DMS153 treated with DMSO at 0.1 percent for 48 hours (cell line): ENCODE data around the gene TSHZ1.
A peak's percentile ranks its signal among the peaks of the same experiment; 100 is the strongest.

Experiments used
- DNase-seq: peaks from one replicate; lab custom pipeline; 2025; ENCODE audit not compliant: unreplicated experiment; lab: John Stamatoyannopoulos, UW

The TSHZ1 gene

DNA sequence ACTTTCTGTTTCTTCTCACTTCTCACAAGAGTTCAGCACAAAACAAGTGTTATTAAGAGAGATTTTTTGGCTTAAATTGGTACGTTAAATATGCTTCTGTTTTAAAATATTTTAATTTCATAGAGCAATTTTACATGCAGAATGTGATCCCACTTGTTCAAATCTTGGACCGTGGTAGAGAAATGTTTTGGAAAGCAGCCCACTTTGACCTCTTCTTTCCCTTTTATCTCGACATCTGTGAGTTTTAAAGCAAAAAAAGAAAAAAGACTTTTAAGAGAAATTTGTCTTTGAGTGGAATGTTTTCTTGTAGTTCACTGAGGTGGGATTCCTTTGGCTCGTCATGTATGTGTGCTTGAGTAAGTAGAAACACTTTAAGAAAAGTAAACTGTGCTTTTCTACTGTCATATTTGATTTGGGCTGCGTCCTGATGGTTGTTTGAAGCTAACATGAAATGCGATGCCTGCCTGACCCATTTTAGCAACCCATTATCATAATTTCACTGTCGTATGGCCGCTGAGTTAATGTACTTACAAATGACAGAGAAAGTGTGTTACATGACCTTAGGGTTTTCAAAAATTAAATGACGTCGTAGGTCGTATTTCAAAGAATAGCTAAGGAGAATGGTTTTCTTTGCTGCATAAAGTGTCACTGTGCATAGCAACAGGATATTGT is 54.5 kb downstream of the TSHZ1 start:
- DNase-seq: no peak

DNA sequence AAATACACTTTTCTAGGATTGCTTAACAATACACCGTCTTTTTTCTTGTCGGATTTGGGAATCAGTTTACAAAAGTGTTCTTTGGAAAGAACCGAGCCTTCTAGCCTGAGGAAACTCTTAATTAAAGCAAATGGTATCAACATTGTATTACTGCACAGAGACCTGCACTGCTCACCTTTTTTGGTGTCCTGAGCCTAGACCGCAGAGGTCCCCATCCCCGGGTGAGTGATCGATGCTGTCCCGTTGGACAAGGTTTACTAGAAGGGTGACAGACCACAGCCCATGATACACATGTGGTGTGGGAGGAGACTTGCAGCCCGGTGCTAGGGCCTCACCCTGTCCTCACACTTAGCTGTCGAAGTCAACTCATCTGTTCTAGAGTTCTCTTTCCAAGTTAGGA is 55.3 kb downstream of the TSHZ1 start:
- no peak for DNase-seq

DNA sequence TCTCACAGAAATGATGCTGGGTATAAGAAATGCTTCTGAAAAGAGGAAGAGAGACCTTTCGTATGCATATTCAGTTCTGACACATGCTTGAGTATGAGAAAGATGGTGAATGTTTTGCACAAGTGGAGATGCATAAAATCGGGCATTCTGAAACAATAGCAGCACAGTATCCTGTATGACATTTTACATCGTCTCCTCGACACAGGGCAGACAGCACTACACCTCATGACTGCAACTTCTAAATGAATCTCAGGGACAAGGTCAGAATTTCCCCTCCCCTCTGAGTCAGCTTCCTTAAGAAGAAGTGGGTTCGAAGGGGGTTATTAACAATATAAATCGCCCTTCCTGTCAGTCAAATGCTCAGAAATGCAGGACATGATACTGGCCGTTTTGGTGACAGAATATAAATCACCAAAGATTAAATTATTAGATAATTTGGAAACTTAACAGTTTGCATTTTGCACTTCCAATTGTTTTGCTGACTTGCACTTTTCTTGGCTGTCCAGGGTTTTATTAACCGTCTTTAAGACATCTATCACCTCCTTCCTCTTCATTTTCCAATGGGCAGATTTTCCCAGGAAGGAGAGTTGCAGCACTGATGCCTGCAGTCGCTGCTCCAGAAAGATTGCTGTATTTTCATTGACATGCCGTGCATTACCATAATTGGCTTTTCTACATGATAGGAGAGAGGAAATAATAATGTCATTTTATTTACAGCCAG is 57.2 kb downstream of the TSHZ1 start:
- no peak for DNase-seq

DNA sequence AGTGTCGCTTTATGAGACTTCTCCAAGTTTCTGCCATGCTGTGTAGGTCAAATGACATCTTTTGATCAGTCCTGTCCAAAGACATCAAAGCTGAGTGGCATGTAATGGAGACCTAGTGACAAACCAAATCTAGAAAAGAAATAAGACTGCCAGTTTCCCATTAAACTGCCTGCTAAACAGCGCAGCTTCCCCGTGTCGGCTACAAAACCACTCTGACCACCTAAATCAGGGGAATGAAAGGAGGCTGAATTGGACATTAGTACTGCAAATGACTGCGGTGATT is 57.7 kb downstream of the TSHZ1 start:
- DNase-seq: no peak

DNA sequence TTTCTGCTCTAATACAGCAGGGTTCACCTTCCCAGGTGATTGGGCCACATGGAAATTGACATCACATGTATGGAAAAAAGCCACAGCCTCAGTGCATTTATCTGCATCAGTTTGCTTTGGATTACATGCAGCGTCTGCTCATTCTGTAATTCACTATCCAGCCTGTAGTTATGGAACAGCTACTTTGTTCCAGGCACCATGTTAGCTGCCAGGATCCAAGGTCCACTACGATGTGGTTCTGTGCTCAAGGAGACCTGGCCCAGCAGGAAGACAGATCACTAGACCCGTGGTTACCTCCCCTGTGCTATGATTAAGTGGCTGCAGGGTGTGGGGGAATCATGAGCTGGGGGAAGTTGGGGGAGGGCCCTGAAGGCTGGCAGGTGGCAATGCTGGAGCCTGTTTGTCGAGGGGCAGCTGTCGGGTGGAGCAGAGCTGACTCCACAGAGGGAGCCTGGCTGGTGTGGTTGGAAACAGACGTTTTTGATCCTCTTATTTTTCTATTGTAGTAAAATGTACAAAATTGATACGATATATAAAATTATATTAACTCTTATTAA is 58.6 kb downstream of the TSHZ1 start:
- no peak for DNase-seq

DNA sequence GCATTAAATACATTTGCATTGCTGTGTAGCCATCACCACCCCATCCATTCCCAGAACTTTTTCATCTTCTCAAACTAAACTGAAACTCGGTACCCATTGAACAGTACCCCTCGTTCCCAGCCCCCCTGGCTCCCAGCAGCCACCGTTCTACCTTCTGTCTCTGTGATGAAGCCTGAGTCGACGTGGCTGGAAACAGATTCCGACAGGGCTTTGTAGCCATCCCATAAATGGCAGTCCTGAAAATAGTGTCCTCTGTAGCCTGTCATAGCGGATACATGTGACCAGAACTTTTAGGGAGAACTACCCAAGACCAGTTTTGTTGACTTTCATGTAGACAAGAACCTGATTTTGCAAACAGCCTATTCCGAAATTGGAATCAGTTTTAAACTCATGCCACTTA is 59.1 kb downstream of the TSHZ1 start:
- no peak for DNase-seq

DNA sequence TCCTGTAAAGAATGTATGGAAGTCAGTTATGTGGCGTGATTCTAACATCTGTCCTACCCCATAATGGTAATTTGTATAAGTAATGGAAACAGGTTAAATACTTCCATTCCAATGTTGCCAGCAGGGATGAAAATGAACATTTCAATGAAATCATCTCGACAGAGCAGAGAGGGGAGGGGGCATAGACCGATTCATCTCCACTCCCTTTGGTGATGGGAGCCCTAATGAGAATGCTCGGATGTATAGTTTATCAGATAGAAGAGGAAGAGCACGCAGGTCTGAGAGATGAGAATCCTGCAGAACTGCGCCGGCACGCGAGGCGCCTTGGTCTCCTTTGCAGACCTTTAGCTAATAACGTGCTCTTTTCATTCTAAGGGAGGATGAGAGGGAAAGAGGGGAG is 61.4 kb downstream of the TSHZ1 start:
- no peak for DNase-seq

DNA sequence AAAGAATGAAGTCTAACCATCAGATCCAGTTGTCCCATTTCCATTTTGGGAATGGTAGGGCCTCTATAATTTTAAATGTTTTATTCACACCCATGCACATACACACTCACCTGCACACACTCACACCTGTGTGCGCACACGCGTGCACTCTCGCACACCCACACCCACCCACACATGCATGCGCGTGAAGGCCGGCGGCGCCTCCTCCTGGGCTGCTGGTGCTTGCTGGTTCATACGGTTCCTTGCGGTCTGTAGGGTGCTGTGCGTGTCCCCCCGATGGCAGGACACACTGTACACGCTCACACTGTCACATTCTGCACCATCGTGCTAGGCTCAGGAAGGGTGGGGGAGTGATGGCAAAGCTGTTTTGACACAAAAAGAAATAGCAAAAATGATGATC is 63.2 kb downstream of the TSHZ1 start:
- no peak for DNase-seq

DNA sequence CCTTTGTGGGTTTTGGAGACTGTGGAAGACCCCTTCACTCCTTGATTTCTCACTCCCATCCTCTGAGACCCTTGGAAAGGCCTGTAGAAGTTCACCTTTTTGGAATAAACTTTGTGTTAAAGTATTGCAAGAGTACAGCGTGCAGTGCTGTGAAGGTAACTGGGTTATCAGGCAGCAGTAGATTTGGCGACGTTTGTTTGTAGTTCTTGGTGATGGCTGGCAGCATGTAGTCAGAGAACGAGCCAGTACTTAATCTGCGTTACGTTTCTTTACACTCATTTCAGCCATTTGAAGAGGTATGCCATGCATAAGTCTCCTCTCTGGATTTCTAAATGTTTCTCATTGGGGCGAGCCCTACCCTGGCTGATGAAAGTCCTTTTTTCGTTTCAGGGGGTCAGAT is 64.6 kb downstream of the TSHZ1 start:
- DNase-seq: no peak

DNA sequence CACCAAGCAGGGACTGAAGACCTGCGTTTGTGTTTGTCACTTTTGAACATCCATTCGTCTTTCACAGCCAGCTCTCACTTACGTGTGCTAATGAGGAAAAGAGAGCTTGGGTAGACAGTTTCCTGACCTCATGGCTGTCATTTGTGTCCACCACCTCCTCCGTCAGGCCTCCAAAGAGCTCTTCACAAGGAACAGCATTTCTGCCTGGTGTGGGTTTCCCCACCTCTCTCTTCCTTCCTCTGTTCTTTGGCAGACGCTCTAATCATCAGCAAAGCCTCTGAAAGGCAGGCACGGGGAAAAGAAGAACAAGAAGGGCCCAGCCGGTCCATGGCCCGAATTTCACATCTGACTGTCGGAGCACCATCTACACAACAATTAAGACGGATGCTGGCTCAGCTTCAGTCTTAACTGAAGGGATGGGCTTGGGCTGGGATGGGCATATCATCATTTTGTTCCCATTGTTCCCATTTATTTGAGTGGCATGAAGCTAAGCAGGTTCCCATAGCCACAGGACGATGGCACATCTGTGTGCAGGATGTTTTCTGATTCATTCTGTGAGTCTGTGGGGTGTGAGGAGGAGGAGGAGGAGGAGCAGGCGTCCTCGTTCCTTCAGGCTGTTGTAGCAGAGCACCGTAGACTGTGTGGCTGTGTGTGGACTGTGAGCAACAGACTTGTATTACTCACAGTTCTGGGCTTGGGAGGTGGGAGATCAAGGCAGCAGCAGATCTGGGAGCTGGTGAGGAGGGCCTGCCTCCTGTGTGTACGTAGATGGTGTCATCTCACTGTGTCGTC is 66.4 kb downstream of the TSHZ1 start:
- DNase-seq: no peak

DNA sequence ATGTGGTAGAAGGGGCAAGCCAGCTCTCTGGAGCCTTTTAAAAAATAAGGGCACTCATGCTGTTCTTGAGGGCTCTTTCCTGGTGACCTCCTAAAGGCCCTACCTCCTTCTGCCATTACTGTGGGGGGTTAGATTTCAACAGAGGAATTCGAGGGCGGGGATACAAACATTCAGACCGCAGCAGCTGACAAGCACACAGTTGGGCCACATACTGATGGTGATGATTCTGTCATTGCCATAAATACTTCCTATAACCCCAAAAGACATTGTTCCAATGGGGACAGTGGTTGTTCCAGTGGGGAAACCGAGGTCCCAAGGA is 67.0 kb downstream of the TSHZ1 start:
- no peak for DNase-seq

DNA sequence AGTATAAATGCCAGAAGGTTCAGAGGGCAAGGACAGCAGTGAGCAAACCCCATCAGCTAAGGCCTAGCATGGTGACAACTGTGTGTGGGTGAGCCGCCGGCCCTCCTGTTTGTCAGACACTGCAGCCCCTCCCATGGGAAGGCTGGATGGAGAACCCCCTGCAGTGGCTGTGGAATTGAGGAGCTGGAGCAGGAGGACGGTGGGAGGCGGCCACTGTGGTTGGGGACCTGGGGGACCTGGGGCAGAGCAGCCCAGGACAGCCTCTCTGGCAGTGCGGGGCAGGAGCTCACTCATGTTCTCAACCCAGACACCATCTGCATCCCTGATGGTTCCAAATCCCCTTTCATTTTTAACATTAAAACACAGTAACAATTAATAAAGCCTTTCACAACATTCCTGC is 68.8 kb downstream of the TSHZ1 start:
- no peak for DNase-seq

DNA sequence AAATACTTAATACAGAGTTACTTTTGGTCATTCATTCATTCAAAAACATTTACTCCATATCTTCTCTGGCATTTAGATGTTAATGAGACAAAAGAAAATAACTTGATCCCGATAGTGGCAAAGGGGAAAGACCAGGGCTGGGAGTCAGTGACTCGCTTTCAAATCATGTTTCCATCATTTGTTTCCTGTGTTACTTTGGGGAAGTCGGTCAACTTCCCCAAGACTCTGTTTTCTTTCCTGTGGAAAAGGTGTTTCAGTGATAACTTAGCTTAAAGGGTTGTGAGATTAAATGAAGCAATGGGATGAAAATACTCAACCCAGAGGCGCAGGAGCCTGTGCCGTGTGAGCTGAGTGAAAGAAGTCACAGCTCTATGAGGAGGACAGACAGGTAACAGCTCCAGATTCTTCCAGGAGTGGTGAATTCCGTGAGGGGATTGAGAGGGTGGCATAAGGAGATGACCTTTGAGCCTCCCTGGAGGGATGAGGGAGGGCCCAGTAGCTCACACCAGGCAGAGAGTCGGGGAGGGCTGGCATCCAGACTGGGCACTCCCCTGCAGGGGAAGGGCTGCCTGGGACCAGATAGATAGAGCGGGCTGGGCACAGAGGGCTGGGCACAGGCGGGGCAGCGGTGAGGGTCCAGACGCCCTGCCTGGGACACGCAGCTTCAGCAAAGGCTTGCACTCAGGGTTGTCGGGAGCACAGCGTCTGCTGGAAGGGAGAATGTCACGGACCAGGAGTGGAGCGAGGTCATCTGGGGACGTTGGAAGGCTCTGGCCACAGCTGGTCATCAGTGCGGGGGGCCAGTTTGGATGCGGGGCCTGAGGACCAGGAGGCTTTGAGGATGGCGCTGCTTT is 70.1 kb downstream of the TSHZ1 start:
- no peak for DNase-seq

DNA sequence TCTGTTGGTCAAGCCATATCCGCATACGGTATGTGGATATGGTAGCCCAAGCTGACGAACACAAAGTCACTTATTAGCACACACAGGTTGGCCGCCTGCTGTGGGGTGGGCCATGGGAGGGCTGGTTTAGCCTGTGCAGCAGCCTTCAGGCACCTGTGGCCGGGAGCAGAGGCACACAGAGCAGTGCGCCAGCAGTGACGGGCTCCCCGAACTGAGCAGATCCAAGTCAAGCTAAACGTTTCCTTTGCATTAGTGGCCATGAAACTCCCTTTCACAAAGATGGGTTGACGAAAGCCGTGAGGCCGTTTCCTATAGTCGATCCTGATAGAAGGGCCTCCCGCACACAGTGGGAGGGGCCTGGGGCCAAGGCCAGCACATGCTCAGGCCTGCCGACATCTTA is 72.1 kb downstream of the TSHZ1 start:
- no peak for DNase-seq

DNA sequence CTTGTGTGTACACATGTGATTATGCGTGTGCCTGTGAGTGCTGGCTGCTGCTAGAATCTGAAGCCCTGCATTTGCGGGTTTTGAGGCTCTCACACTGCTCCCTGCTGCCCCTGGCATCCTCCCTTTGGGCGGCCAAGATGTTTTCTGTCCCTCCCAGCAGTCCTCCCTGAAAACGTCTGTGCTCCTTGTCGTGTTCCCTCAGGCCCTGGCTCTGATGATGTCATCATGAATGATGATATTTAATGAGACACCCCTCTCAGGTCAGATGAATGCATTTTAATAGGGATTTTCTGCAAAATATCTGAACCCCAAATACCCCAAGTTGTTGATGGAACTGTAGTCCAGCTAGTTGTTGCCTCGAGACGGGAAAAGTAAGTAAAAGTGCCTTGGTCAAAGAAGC is 73.1 kb downstream of the TSHZ1 start:
- DNase-seq: no peak

DNA sequence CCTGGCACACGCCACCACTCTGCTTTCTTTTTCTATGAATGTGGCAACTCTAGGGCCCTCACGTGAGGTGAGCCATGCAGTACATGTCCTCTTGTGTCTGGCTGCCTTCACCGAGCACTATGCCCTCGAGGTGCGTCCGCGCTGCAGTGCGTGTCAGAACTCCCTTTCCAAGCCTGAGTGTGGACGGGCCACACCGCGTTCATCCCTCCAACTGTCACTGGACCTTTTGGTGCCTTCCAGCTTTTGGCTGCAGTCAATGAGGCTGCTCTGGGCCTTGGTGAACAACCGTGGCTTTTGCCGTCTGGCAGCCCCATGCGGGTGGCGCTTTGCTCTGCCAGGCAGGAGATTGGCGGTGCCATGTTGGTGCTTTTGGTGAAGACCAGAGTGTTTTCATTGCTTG is 74.0 kb downstream of the TSHZ1 start:
- DNase-seq: no peak

DNA sequence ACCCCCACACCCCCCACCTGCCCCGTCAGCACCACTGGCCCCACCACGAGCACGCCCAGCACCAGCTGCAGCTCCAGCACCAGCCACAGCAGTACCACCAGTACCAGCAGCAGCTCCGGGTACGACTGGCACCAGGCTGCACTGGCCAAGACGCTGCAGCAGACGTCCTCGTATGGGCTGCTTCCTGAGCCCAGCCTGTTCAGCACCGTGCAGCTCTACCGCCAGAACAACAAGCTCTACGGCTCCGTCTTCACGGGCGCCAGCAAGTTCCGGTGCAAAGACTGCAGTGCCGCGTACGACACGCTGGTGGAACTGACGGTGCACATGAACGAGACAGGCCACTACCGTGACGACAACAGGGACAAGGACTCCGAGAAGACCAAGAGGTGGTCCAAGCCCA is 75.3 kb downstream of the TSHZ1 start:
- DNase-seq: no peak

DNA sequence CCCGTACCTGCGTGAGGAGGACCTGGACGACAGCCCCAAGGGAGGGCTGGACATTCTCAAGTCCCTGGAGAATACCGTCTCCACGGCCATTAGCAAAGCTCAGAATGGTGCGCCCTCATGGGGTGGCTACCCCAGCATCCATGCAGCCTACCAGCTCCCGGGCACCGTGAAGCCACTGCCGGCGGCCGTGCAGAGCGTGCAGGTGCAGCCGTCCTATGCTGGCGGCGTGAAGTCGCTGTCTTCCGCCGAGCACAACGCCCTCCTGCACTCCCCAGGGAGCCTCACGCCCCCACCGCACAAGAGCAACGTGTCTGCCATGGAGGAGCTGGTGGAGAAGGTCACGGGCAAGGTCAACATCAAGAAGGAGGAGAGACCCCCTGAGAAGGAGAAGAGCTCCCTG is 76.4 kb downstream of the TSHZ1 start:
- no peak for DNase-seq

DNA sequence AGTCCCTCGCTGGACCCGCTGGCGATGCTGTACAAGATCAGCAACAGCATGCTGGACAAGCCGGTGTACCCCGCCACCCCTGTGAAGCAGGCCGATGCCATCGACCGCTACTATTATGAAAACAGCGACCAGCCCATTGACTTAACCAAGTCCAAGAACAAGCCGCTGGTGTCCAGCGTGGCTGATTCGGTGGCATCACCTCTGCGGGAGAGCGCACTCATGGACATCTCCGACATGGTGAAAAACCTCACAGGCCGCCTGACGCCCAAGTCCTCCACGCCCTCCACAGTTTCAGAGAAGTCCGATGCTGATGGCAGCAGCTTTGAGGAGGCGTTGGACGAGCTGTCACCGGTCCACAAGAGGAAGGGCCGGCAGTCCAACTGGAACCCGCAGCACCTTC is 77.1 kb downstream of the TSHZ1 start:
- no peak for DNase-seq

DNA sequence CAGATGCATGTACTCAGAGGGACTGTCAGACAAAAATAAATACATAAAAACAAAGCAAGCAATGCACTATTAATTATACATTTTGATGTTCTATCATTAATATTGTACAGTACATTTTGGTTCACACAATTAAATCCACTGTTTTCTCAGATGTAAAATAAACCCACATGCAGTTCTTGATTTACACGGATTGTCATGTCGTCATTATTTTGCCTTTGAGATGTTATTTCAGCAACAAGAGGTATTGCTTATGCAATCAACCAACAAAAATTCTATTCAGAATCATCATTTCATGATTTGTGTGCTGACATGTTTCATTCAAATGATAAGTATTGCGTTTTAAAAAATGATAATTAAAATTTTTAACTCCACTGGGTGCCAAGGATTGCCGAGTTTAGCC is 79.2 kb downstream of the TSHZ1 start:
- DNase-seq: no peak

DNA sequence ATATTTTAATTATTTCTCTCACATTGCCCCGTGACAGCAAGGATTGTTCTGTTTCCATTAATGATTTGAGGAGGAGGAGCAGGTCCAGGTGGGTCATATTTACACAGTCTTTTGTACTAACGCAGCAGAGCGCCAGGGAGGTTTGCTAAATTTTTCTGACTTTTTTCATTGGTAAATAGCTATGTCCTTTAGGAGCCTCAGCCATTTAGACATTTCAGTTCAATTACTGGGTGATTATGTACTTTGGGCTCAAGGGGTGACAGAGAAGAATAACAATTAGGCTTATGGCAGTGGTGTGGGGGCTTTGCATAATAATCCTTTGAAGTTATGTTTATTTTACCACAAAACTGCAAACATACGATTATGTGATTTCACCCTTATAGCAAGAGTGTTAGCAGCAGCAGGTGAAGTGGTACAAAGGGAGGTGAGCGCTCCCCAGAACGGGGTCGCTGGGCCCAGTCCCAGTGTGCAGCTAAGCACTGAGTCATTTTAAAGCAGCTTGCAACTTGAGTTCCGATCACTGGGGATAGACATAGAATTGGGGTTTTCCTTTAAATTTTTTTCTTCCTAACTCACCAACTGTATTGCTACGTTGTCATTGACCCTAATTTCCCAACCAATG is 80.3 kb downstream of the TSHZ1 start:
- DNase-seq: peak; percentile 48
